Erythroblast (primary cell): ENCODE results near the gene TMOD1.

Experiments
- GATA1 ChIP-seq: IDR thresholded peaks from 2 replicates; pipeline ENCODE4 v1.6.1; 2011; ENCODE audit warnings: low read depth, mild to moderate bottlenecking, control low read depth, low read length, moderate library complexity
- POLR2A ChIP-seq: IDR thresholded peaks from 2 replicates; pipeline ENCODE4 v1.6.1; 2011; ENCODE audit warnings: mild to moderate bottlenecking, low read length

GRCh38 chr9:97507428-97507984 lies 6.0 kb downstream of the TMOD1 start:
- no peak for TF ChIP-seq POLR2A
- TF ChIP-seq GATA1 = no peak
